ENCODE results near the gene BCL7C. TPM values are rescaled to one million over a fixed set of nuclear protein-coding genes. Genes with fewer than 3 reads are reported as not detected.
"Not testable (repeated sequence)": the region's sequence is repeated elsewhere in the genome, so short reads cannot be mapped to it uniquely, and the experiment has no call there.

Gene BCL7C
- total and polyA plus RNA-seq, 3 experiments from 2014 or later: 31.7 to 52.3 (median 35.0) TPM

GRCh38 chr16:30874244-30874820 is 19.5 kb downstream of the BCL7C start:
- POLR2A ChIA-PET: interaction anchor here (0.5 to 3.2 kb wide), 9 partner anchors 19 to 306 kb away, joined by 3 to 42 read pairs (median 5); partner anchors contain the start of genes BCL7C, FBRS, FUS and ZNF646
- Mint-ChIP-seq H3K4me1 (peaks cover 31 to 50% (median 44%) of the 10 kb centered on the region in 3 donors), H3K36me3 (peaks cover 4 to 30% (median 7%) of the 10 kb centered on the region in 3 donors), H3K27me3 (no peaks in the 10 kb centered on the region), H3K4me3 (peak overlapping the region; percentile 86 to 98 (median 90)), H3K27ac (peak overlapping the region; percentile 90 to 98 (median 97)), H3K9me3 (no peaks in the 10 kb centered on the region)
- CTCF ChIA-PET: interaction anchor here (0.9 to 4.1 kb wide), 9 partner anchors 24 to 69 kb away, joined by 3 to 38 read pairs (median 3); no protein-coding TSS in a partner anchor
- H3K27me3 ChIP-seq (ENCODE audit: insufficient read depth, low read length, poor library complexity, severe bottlenecking): no peaks in the 10 kb centered on the region
- H3K4me3 ChIP-seq (ENCODE audit: low read length): peak overlapping the region; percentile 81
- no peaks in the 10 kb centered on the region for H3K36me3 ChIP-seq (ENCODE audit: insufficient read depth, low read length)
- no peak for DNase-seq
- H3K27ac ChIP-seq (ENCODE audit: low read depth, low read length): peak overlapping the region; percentile 84
- peaks cover 31% of the 10 kb centered on the region for H3K4me1 ChIP-seq (ENCODE audit: insufficient read depth, low read length)
- H3K9me3 ChIP-seq (ENCODE audit: low read length): no peaks in the 10 kb centered on the region

DNA sequence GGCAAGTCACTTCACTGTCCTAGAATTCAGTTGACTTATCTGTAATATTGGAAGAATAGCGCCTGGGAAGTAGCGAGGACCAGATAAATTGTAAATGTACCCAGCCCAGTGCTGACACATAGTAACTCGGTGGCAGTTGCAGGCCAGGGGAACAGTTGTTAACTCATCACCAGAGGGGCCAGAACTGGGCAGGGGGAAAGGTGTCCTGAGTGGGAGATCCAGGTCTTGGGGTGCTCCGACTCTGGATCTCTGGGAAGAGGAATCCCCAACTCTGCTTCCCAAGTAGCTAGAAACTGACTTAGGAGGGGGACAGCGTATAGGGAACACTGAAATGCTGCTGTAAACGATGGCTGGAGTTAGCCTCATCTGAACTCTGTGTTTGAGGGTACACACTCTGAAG is 23.0 kb downstream of the BCL7C start:
- ChIA-PET CTCF (interaction anchor here (1.5 to 1.8 kb wide), 2 partner anchors 27 to 31 kb away, joined by 3 to 8 read pairs; no protein-coding TSS in a partner anchor), POLR2A (no interaction called here)
- peaks cover 18% of the 10 kb centered on the region for H3K4me1 ChIP-seq (ENCODE audit: insufficient read depth, low read length)
- H3K36me3 ChIP-seq (ENCODE audit: insufficient read depth, low read length): no peaks in the 10 kb centered on the region
- no peaks in the 10 kb centered on the region for H3K27me3 ChIP-seq (ENCODE audit: insufficient read depth, low read length, poor library complexity, severe bottlenecking)
- H3K36me3 Mint-ChIP-seq: peaks cover 0 to 18% (median 2%) of the 10 kb centered on the region in 3 donors
- H3K27ac ChIP-seq (ENCODE audit: low read depth, low read length): no peak overlapping the region
- no peaks in the 10 kb centered on the region for H3K9me3 Mint-ChIP-seq
- no peak for DNase-seq
- H3K4me1 Mint-ChIP-seq: peaks cover 19 to 30% (median 28%) of the 10 kb centered on the region in 3 donors
- H3K4me3 Mint-ChIP-seq: peak overlapping the region in 1 of 7 donors; percentile 45
- no peaks in the 10 kb centered on the region for H3K27me3 Mint-ChIP-seq
- H3K9me3 ChIP-seq (ENCODE audit: low read length): no peaks in the 10 kb centered on the region
- peak overlapping the region in 2 of 8 donors; percentile 79 to 92 for H3K27ac Mint-ChIP-seq
- no peak overlapping the region for H3K4me3 ChIP-seq (ENCODE audit: low read length)

GRCh38 chr16:30867747-30868146 is 26.1 kb downstream of the BCL7C start:
- H3K9me3 Mint-ChIP-seq: no peaks in the 10 kb centered on the region
- ChIA-PET POLR2A (no interaction called here), CTCF (no interaction called here)
- H3K27me3 Mint-ChIP-seq: no peaks in the 10 kb centered on the region
- DNase-seq: no peak
- H3K27me3 ChIP-seq (ENCODE audit: insufficient read depth, low read length, poor library complexity, severe bottlenecking): no peaks in the 10 kb centered on the region
- no peak overlapping the region for H3K27ac Mint-ChIP-seq
- no peak overlapping the region for H3K27ac ChIP-seq (ENCODE audit: low read depth, low read length)
- H3K36me3 ChIP-seq (ENCODE audit: insufficient read depth, low read length): no peaks in the 10 kb centered on the region
- peaks cover 4% of the 10 kb centered on the region for H3K4me1 ChIP-seq (ENCODE audit: insufficient read depth, low read length)
- no peaks in the 10 kb centered on the region for H3K9me3 ChIP-seq (ENCODE audit: low read length)
- no peak overlapping the region for H3K4me3 Mint-ChIP-seq
- no peak overlapping the region for H3K4me3 ChIP-seq (ENCODE audit: low read length)
- H3K36me3 Mint-ChIP-seq: peaks cover 0 to 4% (median 0%) of the 10 kb centered on the region in 3 donors
- H3K4me1 Mint-ChIP-seq: peaks cover 4 to 10% (median 8%) of the 10 kb centered on the region in 3 donors

- Histone ChIP-seq H3K27me3 (ENCODE audit: insufficient read depth, low read length, poor library complexity, severe bottlenecking) (no peaks in the 10 kb centered on the region), H3K4me1 (ENCODE audit: insufficient read depth, low read length) (no peaks in the 10 kb centered on the region), H3K4me3 (ENCODE audit: low read length) (no peak overlapping the region), H3K27ac (ENCODE audit: low read depth, low read length) (no peak overlapping the region), H3K9me3 (ENCODE audit: low read length) (no peaks in the 10 kb centered on the region), H3K36me3 (ENCODE audit: insufficient read depth, low read length) (no peaks in the 10 kb centered on the region)
- no peaks in the 10 kb centered on the region for H3K4me1 Mint-ChIP-seq
- peak overlapping the region in 3 of 8 donors; percentile 24 to 54 (median 38) for H3K27ac Mint-ChIP-seq
- no peak for DNase-seq
- no peaks in the 10 kb centered on the region for H3K9me3 Mint-ChIP-seq
- ChIA-PET POLR2A (no interaction called here), CTCF (no interaction called here)
- peaks cover 0 to 2% (median 0%) of the 10 kb centered on the region in 3 donors for H3K36me3 Mint-ChIP-seq
- H3K4me3 Mint-ChIP-seq: no peak overlapping the region
- no peaks in the 10 kb centered on the region for H3K27me3 Mint-ChIP-seq
Measured at GRCh38 chr16:30866031-30866430, 27.8 kb downstream of the BCL7C start.

GRCh38 chr16:30863178-30863577 is 30.7 kb downstream of the BCL7C start:
- CTCF ChIA-PET; DNase-seq; H3K27ac ChIP-seq (ENCODE audit: low read depth, low read length): not testable (repeated sequence)

GRCh38 chr16:30860729-30861128 is 33.1 kb downstream of the BCL7C start:
- H3K27ac Mint-ChIP-seq: peak overlapping the region in 1 of 8 donors; percentile 75
- H3K27me3 ChIP-seq (ENCODE audit: insufficient read depth, low read length, poor library complexity, severe bottlenecking); H3K4me1 ChIP-seq (ENCODE audit: insufficient read depth, low read length); H3K9me3 Mint-ChIP-seq; H3K36me3 Mint-ChIP-seq; DNase-seq; H3K27ac ChIP-seq (ENCODE audit: low read depth, low read length); H3K4me3 ChIP-seq (ENCODE audit: low read length); H3K27me3 Mint-ChIP-seq; H3K36me3 ChIP-seq (ENCODE audit: insufficient read depth, low read length); H3K4me3 Mint-ChIP-seq; H3K9me3 ChIP-seq (ENCODE audit: low read length); H3K4me1 Mint-ChIP-seq; CTCF ChIA-PET: not testable (repeated sequence)
- POLR2A ChIA-PET: interaction anchor here (0.5 kb wide), 1 partner anchor 53 kb away, joined by 3 read pairs; no protein-coding TSS in a partner anchor

More at GRCh38 chr16:30863178-30863577, 30.7 kb downstream of the BCL7C start:
- H3K27ac Mint-ChIP-seq; H3K27me3 Mint-ChIP-seq; H3K9me3 ChIP-seq (ENCODE audit: low read length); H3K36me3 ChIP-seq (ENCODE audit: insufficient read depth, low read length); H3K27me3 ChIP-seq (ENCODE audit: insufficient read depth, low read length, poor library complexity, severe bottlenecking); H3K4me1 ChIP-seq (ENCODE audit: insufficient read depth, low read length); H3K4me3 Mint-ChIP-seq; H3K9me3 Mint-ChIP-seq; H3K4me1 Mint-ChIP-seq; POLR2A ChIA-PET; H3K36me3 Mint-ChIP-seq; H3K4me3 ChIP-seq (ENCODE audit: low read length): not testable (repeated sequence)

DNA sequence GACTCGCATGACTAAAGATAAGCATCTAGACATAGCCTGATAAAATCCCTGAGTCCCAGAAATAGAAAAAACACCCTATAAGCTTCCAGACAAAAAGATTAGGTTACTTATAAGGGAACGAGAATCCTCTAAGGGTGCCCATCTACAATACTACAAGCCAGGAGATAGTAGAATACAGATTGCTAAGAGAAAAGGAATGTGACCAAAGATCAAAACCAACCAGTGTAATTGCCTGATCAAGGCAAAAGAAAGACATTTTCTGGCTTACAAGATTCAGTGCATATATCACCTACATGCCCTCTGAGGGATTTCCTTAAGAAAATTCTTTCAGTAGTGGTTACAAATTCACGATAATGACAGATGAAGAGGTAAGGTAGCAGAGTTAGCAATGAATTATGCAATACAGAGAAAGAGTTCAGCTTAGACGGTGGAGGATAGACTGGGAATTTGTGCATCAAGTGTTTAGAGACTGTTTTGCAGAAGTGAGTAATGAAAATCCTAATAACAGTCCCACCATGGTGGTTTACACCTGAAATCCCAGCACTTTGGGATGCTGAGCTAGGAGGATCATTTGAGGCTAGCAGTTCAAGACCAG is 35.0 kb downstream of the BCL7C start:
- H3K4me1 Mint-ChIP-seq: no peaks in the 10 kb centered on the region
- H3K27ac ChIP-seq (ENCODE audit: low read depth, low read length): no peak overlapping the region
- H3K27me3 ChIP-seq (ENCODE audit: insufficient read depth, low read length, poor library complexity, severe bottlenecking): no peaks in the 10 kb centered on the region
- H3K4me3 Mint-ChIP-seq: no peak overlapping the region
- H3K36me3 Mint-ChIP-seq: peaks cover 0 to 2% (median 1%) of the 10 kb centered on the region in 3 donors
- no peaks in the 10 kb centered on the region for H3K9me3 Mint-ChIP-seq
- H3K27ac Mint-ChIP-seq: no peak overlapping the region
- H3K4me3 ChIP-seq (ENCODE audit: low read length): no peak overlapping the region
- no peaks in the 10 kb centered on the region for H3K9me3 ChIP-seq (ENCODE audit: low read length)
- H3K36me3 ChIP-seq (ENCODE audit: insufficient read depth, low read length): no peaks in the 10 kb centered on the region
- DNase-seq: no peak
- H3K4me1 ChIP-seq (ENCODE audit: insufficient read depth, low read length): no peaks in the 10 kb centered on the region
- POLR2A ChIA-PET: no interaction called here
- CTCF ChIA-PET: no interaction called here
- H3K27me3 Mint-ChIP-seq: no peaks in the 10 kb centered on the region

DNA sequence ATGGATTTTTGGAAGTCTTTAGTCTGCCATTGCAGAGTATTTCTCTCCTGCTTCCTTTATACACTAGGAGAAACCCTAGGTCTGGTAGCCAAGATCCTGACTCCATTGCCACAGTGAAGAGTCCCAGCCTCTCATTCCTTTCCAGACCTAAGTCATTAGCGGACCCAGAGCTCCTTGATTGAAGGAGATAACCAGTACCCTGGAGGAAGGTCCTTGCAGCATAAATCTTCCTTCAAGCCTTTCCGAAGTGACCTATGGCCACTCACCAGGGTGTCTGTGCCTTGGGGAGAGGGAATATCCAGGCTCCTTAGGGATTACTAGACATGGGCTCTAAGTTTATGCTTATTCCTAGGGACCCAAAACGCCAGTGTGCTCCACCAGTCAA is 35.8 kb downstream of the BCL7C start:
- H3K4me3 Mint-ChIP-seq: no peak overlapping the region
- CTCF ChIA-PET: interaction anchor here (0.6 kb wide), 1 partner anchor 43 kb away, joined by 3 read pairs; no protein-coding TSS in a partner anchor
- peak overlapping the region in 1 of 8 donors; percentile 61 for H3K27ac Mint-ChIP-seq
- Histone ChIP-seq H3K27me3 (ENCODE audit: insufficient read depth, low read length, poor library complexity, severe bottlenecking) (no peaks in the 10 kb centered on the region), H3K27ac (ENCODE audit: low read depth, low read length) (no peak overlapping the region), H3K4me1 (ENCODE audit: insufficient read depth, low read length) (no peaks in the 10 kb centered on the region), H3K36me3 (ENCODE audit: insufficient read depth, low read length) (no peaks in the 10 kb centered on the region), H3K4me3 (ENCODE audit: low read length) (no peak overlapping the region), H3K9me3 (ENCODE audit: low read length) (no peaks in the 10 kb centered on the region)
- DNase-seq: no peak
- no peaks in the 10 kb centered on the region for H3K4me1 Mint-ChIP-seq
- peaks cover 0 to 5% (median 5%) of the 10 kb centered on the region in 3 donors for H3K36me3 Mint-ChIP-seq
- H3K9me3 Mint-ChIP-seq: no peaks in the 10 kb centered on the region
- POLR2A ChIA-PET: interaction anchor here (0.6 kb wide), 1 partner anchor 26 kb away, joined by 5 read pairs; no protein-coding TSS in a partner anchor
- no peaks in the 10 kb centered on the region for H3K27me3 Mint-ChIP-seq

Measured in CD8-positive, alpha-beta memory T cell (primary cell).